Occipital lobe (tissue), 2 donors: ENCODE results near the gene PIAS1. TPM values are rescaled to one million over a fixed set of nuclear protein-coding genes. Genes with fewer than 3 reads are reported as not detected.

Experiments used
- DNase-seq: peaks from one replicate; lab custom pipeline; 2025; lab: John Stamatoyannopoulos, UW
- total RNA-seq: library from RNA; depleted of rRNA; stranded (reverse); fragments of >200 nt; gene quantifications from one replicate; pipeline ENCODE4 v1.2.3, GENCODE V29; 2014

Gene PIAS1
- total RNA-seq, 1 donor from 2014 or later: 24.0 TPM

GRCh38 chr15:68177742-68178141 lies 123.6 kb downstream of the PIAS1 start:
- DNase-seq: no peak

- DNase-seq: no peak
These were observed 129.7 kb downstream of the PIAS1 start for GRCh38 chr15:68183616-68184315.

- DNase-seq: no peak
These were observed 130.7 kb downstream of the PIAS1 start for GRCh38 chr15:68184616-68185480.

- no peak for DNase-seq
These were observed 132.7 kb downstream of the PIAS1 start for GRCh38 chr15:68186671-68187397.

GRCh38 chr15:68187559-68187958 lies 133.4 kb downstream of the PIAS1 start:
- peak; percentile 43 for DNase-seq

GRCh38 chr15:68188647-68189046 lies 134.5 kb downstream of the PIAS1 start:
- DNase-seq: no peak

- no peak for DNase-seq
These were observed 135.9 kb downstream of the PIAS1 start for GRCh38 chr15:68190048-68190447.

- no peak for DNase-seq
These were observed 137.4 kb downstream of the PIAS1 start for GRCh38 chr15:68191555-68191954.

- DNase-seq: no peak
These were observed 138.0 kb downstream of the PIAS1 start for GRCh38 chr15:68192117-68192516.

- no peak for DNase-seq
These were observed 138.8 kb downstream of the PIAS1 start for GRCh38 chr15:68192804-68193486.

- no peak for DNase-seq
These were observed 141.4 kb downstream of the PIAS1 start for GRCh38 chr15:68195336-68196112.

GRCh38 chr15:68196445-68197169 lies 142.5 kb downstream of the PIAS1 start:
- DNase-seq: no peak

- DNase-seq: no peak
These were observed 143.0 kb downstream of the PIAS1 start for GRCh38 chr15:68197170-68197492.

GRCh38 chr15:68197661-68198437 lies 143.7 kb downstream of the PIAS1 start:
- DNase-seq: no peak

- DNase-seq: no peak
These were observed 145.2 kb downstream of the PIAS1 start for GRCh38 chr15:68199340-68199739.

GRCh38 chr15:68200016-68200861 lies 146.1 kb downstream of the PIAS1 start:
- DNase-seq: no peak

- no peak for DNase-seq
These were observed 147.2 kb downstream of the PIAS1 start for GRCh38 chr15:68201153-68201878.

- no peak for DNase-seq
These were observed 147.8 kb downstream of the PIAS1 start for GRCh38 chr15:68201879-68202261.
